HG02678 (cell line): ENCODE data around the gene NFU1.

Source experiments
- ATAC-seq: cut with Tn5 transposase; IDR thresholded peaks from one replicate; pipeline ENCODE4 v1.9.1; 2021; ENCODE audit warnings: mild to moderate bottlenecking, moderate library complexity; ENCODE audit not compliant: unreplicated experiment

Gene NFU1

GRCh38 chr2:69353360-69353759, 83.9 kb downstream of the NFU1 start:
- no peak for ATAC-seq

GRCh38 chr2:69348781-69349180, 88.5 kb downstream of the NFU1 start:
- ATAC-seq = no peak
